ENCODE data around the gene IFITM1. TPM values are rescaled to one million over a fixed set of nuclear protein-coding genes. Genes with fewer than 3 reads are reported as not detected.

Gene IFITM1
- total RNA-seq, 2 experiments from 2014 or later, result 36.4 to 72.4 TPM

GRCh38 chr11:298406-299065 lies 15.3 kb upstream of the IFITM1 start:
- ChIA-PET POLR2A (interaction anchor here (0.5 kb wide), 1 partner anchor 15 kb away, joined by 4 read pairs; no protein-coding TSS in a partner anchor), CTCF (ENCODE audit: unreplicated experiment) (no interaction called here)
- Histone ChIP-seq H3K4me1 (ENCODE audit: insufficient read depth, low read length, poor library complexity, severe bottlenecking) (peaks cover 8% of the 10 kb centered on the region), H3K4me2 (ENCODE audit: low read length) (no peak overlapping the region), H3K9me3 (ENCODE audit: low read length) (no peaks in the 10 kb centered on the region), H3K9me2 (ENCODE audit: insufficient read depth, low read length) (no peaks in the 10 kb centered on the region), H4K20me1 (ENCODE audit: insufficient read depth, low read length) (no peaks in the 10 kb centered on the region), H3K4me3 (ENCODE audit: low read depth, low read length, poor library complexity, severe bottlenecking) (no peak overlapping the region), H3K36me3 (ENCODE audit: insufficient read depth, low read length) (no peaks in the 10 kb centered on the region), H3K27ac (ENCODE audit: low read depth, low read length, poor library complexity, severe bottlenecking) (no peak overlapping the region), H2AFZ (ENCODE audit: low read length) (no peak overlapping the region), H3K79me2 (ENCODE audit: insufficient read depth, low read depth, low read length) (no peaks in the 10 kb centered on the region)
- TF ChIP-seq CTCF (conservative IDR thresholded peaks at IDR 0.05; ENCODE audit: low read length) (no peak), EZH2phosphoT487 (IDR thresholded peaks at IDR 0.05; ENCODE audit: borderline replicate concordance, low read depth, low read length) (no peak)
- intact Hi-C loops (cut with micrococcal nuclease; ENCODE audit: unreplicated experiment), result no loop called here
- DNase-seq (ENCODE audit: low spot score), result no peak
- no TSS peak for BruUV-seq (replicated peaks)

GRCh38 chr11:299081-299891 lies 14.6 kb upstream of the IFITM1 start, which contains the start of gene IFITM5:
TSS of gene IFITM5 (minus strand) at chr11:299526. CDS start at chr11:299490, 36 bp downstream.
- CTCF ChIA-PET (ENCODE audit: unreplicated experiment), result no interaction called here

More at GRCh38 chr11:299081-299891, 14.6 kb upstream of the IFITM1 start, which contains the start of gene IFITM5:
- no TSS peak for BruUV-seq (replicated peaks)
- H3K27ac ChIP-seq (ENCODE audit: low read depth, low read length, poor library complexity, severe bottlenecking), result no peak within 1 kb of the TSS
- no peaks in the 10 kb centered on the region for H3K36me3 ChIP-seq (ENCODE audit: insufficient read depth, low read length)
- H2AFZ ChIP-seq (ENCODE audit: low read length), result no peak within 1 kb of the TSS
- no peak within 1 kb of the TSS for H3K4me2 ChIP-seq (ENCODE audit: low read length)
- POLR2A ChIA-PET, result interaction anchor here (0.5 kb wide), 1 partner anchor 16 kb away, joined by 4 read pairs; no protein-coding TSS in a partner anchor
- H4K20me1 ChIP-seq (ENCODE audit: insufficient read depth, low read length), result no peaks in the 10 kb centered on the region
- H3K4me1 ChIP-seq (ENCODE audit: insufficient read depth, low read length, poor library complexity, severe bottlenecking), result peaks cover 9% of the 10 kb centered on the region
- H3K79me2 ChIP-seq (ENCODE audit: insufficient read depth, low read depth, low read length), result no peaks in the 10 kb centered on the region
- DNase-seq (ENCODE audit: low spot score), result no peak
- no peaks in the 10 kb centered on the region for H3K9me3 ChIP-seq (ENCODE audit: low read length)
- intact Hi-C loops (cut with micrococcal nuclease; ENCODE audit: unreplicated experiment), result no loop called here
- TF ChIP-seq CTCF (conservative IDR thresholded peaks at IDR 0.05; ENCODE audit: low read length), result no peak
- no peak for TF ChIP-seq EZH2phosphoT487 (IDR thresholded peaks at IDR 0.05; ENCODE audit: borderline replicate concordance, low read depth, low read length)
- no peaks in the 10 kb centered on the region for H3K9me2 ChIP-seq (ENCODE audit: insufficient read depth, low read length)
- no peak within 1 kb of the TSS for H3K4me3 ChIP-seq (ENCODE audit: low read depth, low read length, poor library complexity, severe bottlenecking)

All from OCI-LY7 (cell line).